GM23338 (cell line): Measurements from ENCODE around the gene TMEM50A. TPM values are rescaled to one million over a fixed set of nuclear protein-coding genes. Genes with fewer than 3 reads are reported as not detected.

Source experiments
- ATAC-seq: fragments of 200-7000 bp; cut with Tn5 transposase; 3 replicates; pipeline ENCODE4 v1.9.1; 2020
- DNase-seq: peaks from one replicate; pipeline ENCODE4 v3.0.0-alpha.2; 2015; ENCODE audit warnings: low spot score
- H2AFZ ChIP-seq: fragments of 200-600 bp; sonication (generic); 2 replicates; pipeline ENCODE4 v1.8.0; 2016; ENCODE audit warnings: antibody characterized with exemption, mild to moderate bottlenecking, moderate library complexity
- H3F3A ChIP-seq: fragments of 200-600 bp; sonication (generic); replicated peaks from 2 replicates; pipeline ENCODE4 v1.8.0; 2017; ENCODE audit warnings: antibody characterized with exemption, mixed run types, low read depth
- H3K27ac ChIP-seq: fragments of 200-600 bp; sonication (generic); 2 replicates; pipeline ENCODE4 v1.6.1; 2016; ENCODE audit warnings: low read depth
- H3K27me3 ChIP-seq: fragments of 200-600 bp; sonication (generic); 2 replicates; pipeline ENCODE4 v1.8.0; 2016; ENCODE audit warnings: mild to moderate bottlenecking, mixed run types, moderate library complexity; ENCODE audit not compliant: insufficient read depth
- H3K36me3 ChIP-seq: fragments of 200-600 bp; sonication (generic); 2 replicates; pipeline ENCODE4 v1.8.0; 2016; ENCODE audit warnings: mild to moderate bottlenecking; ENCODE audit not compliant: insufficient read depth
- H3K4me1 ChIP-seq: fragments of 200-600 bp; sonication (generic); 2 replicates; pipeline ENCODE4 v1.8.0; 2016; ENCODE audit warnings: mild to moderate bottlenecking, moderate library complexity; ENCODE audit not compliant: insufficient read depth
- H3K4me2 ChIP-seq: fragments of 200-600 bp; sonication (generic); 2 replicates; pipeline ENCODE4 v1.7.1; 2017; ENCODE audit warnings: mixed run types
- H3K4me3 ChIP-seq: fragments of 200-600 bp; sonication (generic); 2 replicates; pipeline ENCODE4 v1.6.1; 2016; ENCODE audit warnings: mixed run types
- H3K79me2 ChIP-seq: fragments of 200-600 bp; sonication (generic); replicated peaks from 2 replicates; pipeline ENCODE4 v1.8.0; 2017; ENCODE audit warnings: mild to moderate bottlenecking; ENCODE audit not compliant: insufficient read depth
- H3K9me2 ChIP-seq: fragments of 200-600 bp; sonication (generic); 2 replicates; pipeline ENCODE4 v1.8.0; 2017; ENCODE audit not compliant: insufficient read depth
- H4K20me1 ChIP-seq: fragments of 200-600 bp; sonication (generic); replicated peaks from 2 replicates; pipeline ENCODE4 v1.8.0; 2017; ENCODE audit warnings: mild to moderate bottlenecking; ENCODE audit not compliant: insufficient read depth
- H3K27ac Mint-ChIP-seq: 2 replicates; pipeline ENCODE4 v1.8.0; 2020; ENCODE audit warnings: inconsistent platforms, mild to moderate bottlenecking, moderate library complexity, mixed read lengths
- H3K27me3 Mint-ChIP-seq: 3 replicates; pipeline ENCODE4 v1.8.0; 2022; ENCODE audit warnings: low read depth, mild to moderate bottlenecking, moderate library complexity, mixed read lengths, inconsistent platforms; ENCODE audit not compliant: insufficient read depth, poor library complexity
- H3K36me3 Mint-ChIP-seq: 3 replicates; pipeline ENCODE4 v1.8.0; 2021; ENCODE audit warnings: low read depth, mild to moderate bottlenecking, inconsistent platforms, moderate library complexity, mixed read lengths
- H3K4me1 Mint-ChIP-seq: 3 replicates; pipeline ENCODE4 v1.8.0; 2020; ENCODE audit warnings: mild to moderate bottlenecking, inconsistent platforms, mixed read lengths
- H3K4me3 Mint-ChIP-seq: 3 replicates; pipeline ENCODE4 v1.8.0; 2021; ENCODE audit warnings: moderate library complexity, mild to moderate bottlenecking, inconsistent platforms, mixed read lengths
- H3K9me3 Mint-ChIP-seq: 3 replicates; pipeline ENCODE4 v1.8.0; 2020; ENCODE audit warnings: moderate library complexity, mild to moderate bottlenecking, inconsistent platforms, mixed read lengths
- CREB1 ChIP-seq: fragments of 250-450 bp; sonication (Bioruptor Pico); IDR thresholded peaks from 2 replicates; pipeline ENCODE4 v1.5.0; 2020; ENCODE audit warnings: low read depth, mild to moderate bottlenecking, moderate library complexity
- EZH2 ChIP-seq: fragments of 200-600 bp; sonication (generic); IDR thresholded peaks from one replicate; pipeline ENCODE4 v1.8.0; 2017; ENCODE audit warnings: antibody characterized with exemption, mild to moderate bottlenecking, low read depth; ENCODE audit not compliant: unreplicated experiment
- EZH2phosphoT487 ChIP-seq: fragments of 200-600 bp; sonication (generic); IDR thresholded peaks from one replicate; pipeline ENCODE4 v1.8.1; 2018; ENCODE audit warnings: antibody characterized with exemption; ENCODE audit not compliant: unreplicated experiment
- JUNB ChIP-seq: IDR thresholded peaks from one replicate; pipeline ENCODE4 v1.6.1; 2016; ENCODE audit warnings: antibody characterized with exemption; ENCODE audit not compliant: unreplicated experiment
- NANOG ChIP-seq: IDR thresholded peaks from 2 replicates; pipeline ENCODE4 v1.6.1; 2016; ENCODE audit warnings: antibody characterized with exemption, borderline replicate concordance
- POLR2AphosphoS5 ChIP-seq: IDR thresholded peaks from 2 replicates; pipeline ENCODE4 v1.6.1; 2016; ENCODE audit warnings: antibody characterized with exemption, low read depth
- STAT1 ChIP-seq: IDR thresholded peaks from one replicate; pipeline ENCODE4 v1.6.1; 2016; ENCODE audit warnings: antibody characterized with exemption; ENCODE audit not compliant: unreplicated experiment
- ZNF114 ChIP-seq: fragments of 250-450 bp; sonication (Bioruptor Pico); IDR thresholded peaks from 2 replicates; pipeline ENCODE4 v1.5.0; 2020; ENCODE audit warnings: mild to moderate bottlenecking, moderate library complexity
- ZNF331 ChIP-seq: fragments of 250-450 bp; sonication (Bioruptor Pico); IDR thresholded peaks from 2 replicates; pipeline ENCODE4 v1.5.0; 2020; ENCODE audit warnings: low read depth, mild to moderate bottlenecking, moderate library complexity
- polyA plus RNA-seq: library from polyadenylated mRNA; unstranded; fragments of >200 nt; fragmentation: Nextera tagmentation; extraction: Ambion mirVana; gene quantifications from 2 replicates; pipeline ENCODE4 v1.2.1, GENCODE V29; 2016
- total RNA-seq: library from RNA; depleted of rRNA; stranded (reverse); fragments of >200 nt; shearing (Covaris generic); gene quantifications from 2 replicates; pipeline ENCODE4 v1.2.3, GENCODE V29; 2014
- TF ChIP-seq, protein P1 (sequence below): IDR thresholded peaks from one replicate; pipeline ENCODE4 v1.6.1; 2018; ENCODE audit warnings: antibody characterized with exemption; ENCODE audit not compliant: unreplicated experiment
- TF ChIP-seq, protein P2 (sequence below): IDR thresholded peaks from 2 replicates; pipeline ENCODE4 v1.6.1; 2016; ENCODE audit warnings: antibody characterized with exemption
- TF ChIP-seq, protein P3 (sequence below): fragments of 250-450 bp; sonication (Bioruptor Pico); IDR thresholded peaks from 2 replicates; pipeline ENCODE4 v1.5.0; 2020; ENCODE audit warnings: mild to moderate bottlenecking, moderate library complexity

Gene TMEM50A
- total and polyA plus RNA-seq, 2 experiments from 2014 or later, result 71.4 to 181 TPM

DNA sequence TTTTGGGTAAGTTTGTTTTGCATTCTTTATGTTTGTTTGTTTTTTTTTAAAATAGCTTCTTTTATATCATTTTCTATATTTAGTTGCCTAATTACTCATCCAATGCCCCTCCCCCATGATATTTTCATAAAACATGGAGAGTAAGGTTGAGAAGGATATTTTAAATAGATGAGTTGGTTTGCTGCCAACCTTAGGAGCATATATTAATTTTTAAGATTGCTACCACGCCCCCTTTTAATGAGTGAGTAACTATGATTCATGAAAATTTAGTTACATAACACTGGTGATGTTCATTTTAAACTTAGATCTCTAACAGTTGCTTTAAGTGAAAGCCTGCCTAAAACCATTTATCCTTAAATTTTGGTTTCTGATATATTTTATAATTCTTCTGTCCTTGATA, 18.7 kb downstream of the TMEM50A start (continued):
- TF ChIP-seq, protein P1, sequence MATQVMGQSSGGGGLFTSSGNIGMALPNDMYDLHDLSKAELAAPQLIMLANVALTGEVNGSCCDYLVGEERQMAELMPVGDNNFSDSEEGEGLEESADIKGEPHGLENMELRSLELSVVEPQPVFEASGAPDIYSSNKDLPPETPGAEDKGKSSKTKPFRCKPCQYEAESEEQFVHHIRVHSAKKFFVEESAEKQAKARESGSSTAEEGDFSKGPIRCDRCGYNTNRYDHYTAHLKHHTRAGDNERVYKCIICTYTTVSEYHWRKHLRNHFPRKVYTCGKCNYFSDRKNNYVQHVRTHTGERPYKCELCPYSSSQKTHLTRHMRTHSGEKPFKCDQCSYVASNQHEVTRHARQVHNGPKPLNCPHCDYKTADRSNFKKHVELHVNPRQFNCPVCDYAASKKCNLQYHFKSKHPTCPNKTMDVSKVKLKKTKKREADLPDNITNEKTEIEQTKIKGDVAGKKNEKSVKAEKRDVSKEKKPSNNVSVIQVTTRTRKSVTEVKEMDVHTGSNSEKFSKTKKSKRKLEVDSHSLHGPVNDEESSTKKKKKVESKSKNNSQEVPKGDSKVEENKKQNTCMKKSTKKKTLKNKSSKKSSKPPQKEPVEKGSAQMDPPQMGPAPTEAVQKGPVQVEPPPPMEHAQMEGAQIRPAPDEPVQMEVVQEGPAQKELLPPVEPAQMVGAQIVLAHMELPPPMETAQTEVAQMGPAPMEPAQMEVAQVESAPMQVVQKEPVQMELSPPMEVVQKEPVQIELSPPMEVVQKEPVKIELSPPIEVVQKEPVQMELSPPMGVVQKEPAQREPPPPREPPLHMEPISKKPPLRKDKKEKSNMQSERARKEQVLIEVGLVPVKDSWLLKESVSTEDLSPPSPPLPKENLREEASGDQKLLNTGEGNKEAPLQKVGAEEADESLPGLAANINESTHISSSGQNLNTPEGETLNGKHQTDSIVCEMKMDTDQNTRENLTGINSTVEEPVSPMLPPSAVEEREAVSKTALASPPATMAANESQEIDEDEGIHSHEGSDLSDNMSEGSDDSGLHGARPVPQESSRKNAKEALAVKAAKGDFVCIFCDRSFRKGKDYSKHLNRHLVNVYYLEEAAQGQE, result no peak
- TF ChIP-seq EZH2, result no peak

DNA sequence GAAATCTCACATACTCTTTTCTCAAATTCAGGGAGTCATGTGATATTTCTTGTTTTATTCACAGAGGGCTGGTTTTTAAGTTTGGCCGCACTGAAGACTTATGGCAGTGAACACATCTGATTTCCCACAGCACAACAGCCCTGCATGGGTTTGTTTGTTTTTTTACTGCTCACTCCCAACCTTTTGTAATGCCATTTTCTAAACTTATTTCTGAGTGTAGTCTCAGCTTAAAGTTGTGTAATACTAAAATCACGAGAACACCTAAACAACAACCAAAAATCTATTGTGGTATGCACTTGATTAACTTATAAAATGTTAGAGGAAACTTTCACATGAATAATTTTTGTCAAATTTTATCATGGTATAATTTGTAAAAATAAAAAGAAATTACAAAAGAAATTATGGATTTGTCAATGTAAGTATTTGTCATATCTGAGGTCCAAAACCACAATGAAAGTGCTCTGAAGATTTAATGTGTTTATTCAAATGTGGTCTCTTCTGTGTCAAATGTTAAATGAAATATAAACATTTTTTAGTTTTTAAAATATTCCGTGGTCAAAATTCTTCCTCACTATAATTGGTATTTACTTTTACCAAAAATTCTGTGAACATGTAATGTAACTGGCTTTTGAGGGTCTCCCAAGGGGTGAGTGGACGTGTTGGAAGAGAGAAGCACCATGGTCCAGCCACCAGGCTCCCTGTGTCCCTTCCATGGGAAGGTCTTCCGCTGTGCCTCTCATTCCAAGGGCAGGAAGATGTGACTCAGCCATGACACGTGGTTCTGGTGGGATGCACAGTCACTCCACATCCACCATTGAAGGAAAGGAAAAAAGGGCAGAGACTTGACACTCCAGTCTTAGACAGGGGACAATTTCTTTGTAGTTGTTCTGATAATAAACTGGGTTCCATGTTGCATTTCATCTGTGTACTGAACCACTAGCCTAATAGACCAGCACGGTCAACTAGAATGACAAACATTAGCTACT, 22.8 kb downstream of the TMEM50A start:
- no peaks in the 10 kb centered on the region; the same call in 1 of the 2 replicates for H4K20me1 ChIP-seq
- H3K4me3 Mint-ChIP-seq, result no peak overlapping the region
- H3K4me3 ChIP-seq, result no peak overlapping the region
- H3F3A ChIP-seq, result no peaks in the 10 kb centered on the region
- no peak overlapping the region for H3K4me2 ChIP-seq
- no peak overlapping the region for H3K27ac ChIP-seq
- H3K9me3 Mint-ChIP-seq, result no peaks in the 10 kb centered on the region; the same call in 2 of the 3 replicates
- peaks cover 31% of the 10 kb centered on the region for H3K36me3 Mint-ChIP-seq
- H3K36me3 ChIP-seq, result peaks cover 5% of the 10 kb centered on the region; the same call in 1 of the 2 replicates
- H3K27me3 ChIP-seq, result no peaks in the 10 kb centered on the region
- no peaks in the 10 kb centered on the region for H3K4me1 ChIP-seq
- no peak overlapping the region for H2AFZ ChIP-seq
- ATAC-seq (no peak), DNase-seq (no peak)
- peaks cover 2% of the 10 kb centered on the region for H3K27me3 Mint-ChIP-seq
- H3K4me1 Mint-ChIP-seq, result no peaks in the 10 kb centered on the region
- H3K79me2 ChIP-seq, result no peaks in the 10 kb centered on the region
- no peaks in the 10 kb centered on the region for H3K9me2 ChIP-seq
- H3K27ac Mint-ChIP-seq, result no peak overlapping the region; the same call in 1 of the 2 replicates
- TF ChIP-seq CREB1 (CRISPR knock-in tag) (no peak), POLR2AphosphoS5 (no peak), ZNF114 (CRISPR knock-in tag) (no peak), EZH2phosphoT487 (no peak), STAT1 (no peak), NANOG (no peak), JUNB (no peak), ZNF331 (no peak)
- TF ChIP-seq, protein P2, sequence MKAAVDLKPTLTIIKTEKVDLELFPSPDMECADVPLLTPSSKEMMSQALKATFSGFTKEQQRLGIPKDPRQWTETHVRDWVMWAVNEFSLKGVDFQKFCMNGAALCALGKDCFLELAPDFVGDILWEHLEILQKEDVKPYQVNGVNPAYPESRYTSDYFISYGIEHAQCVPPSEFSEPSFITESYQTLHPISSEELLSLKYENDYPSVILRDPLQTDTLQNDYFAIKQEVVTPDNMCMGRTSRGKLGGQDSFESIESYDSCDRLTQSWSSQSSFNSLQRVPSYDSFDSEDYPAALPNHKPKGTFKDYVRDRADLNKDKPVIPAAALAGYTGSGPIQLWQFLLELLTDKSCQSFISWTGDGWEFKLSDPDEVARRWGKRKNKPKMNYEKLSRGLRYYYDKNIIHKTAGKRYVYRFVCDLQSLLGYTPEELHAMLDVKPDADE, result no peak
- TF ChIP-seq, protein P3, sequence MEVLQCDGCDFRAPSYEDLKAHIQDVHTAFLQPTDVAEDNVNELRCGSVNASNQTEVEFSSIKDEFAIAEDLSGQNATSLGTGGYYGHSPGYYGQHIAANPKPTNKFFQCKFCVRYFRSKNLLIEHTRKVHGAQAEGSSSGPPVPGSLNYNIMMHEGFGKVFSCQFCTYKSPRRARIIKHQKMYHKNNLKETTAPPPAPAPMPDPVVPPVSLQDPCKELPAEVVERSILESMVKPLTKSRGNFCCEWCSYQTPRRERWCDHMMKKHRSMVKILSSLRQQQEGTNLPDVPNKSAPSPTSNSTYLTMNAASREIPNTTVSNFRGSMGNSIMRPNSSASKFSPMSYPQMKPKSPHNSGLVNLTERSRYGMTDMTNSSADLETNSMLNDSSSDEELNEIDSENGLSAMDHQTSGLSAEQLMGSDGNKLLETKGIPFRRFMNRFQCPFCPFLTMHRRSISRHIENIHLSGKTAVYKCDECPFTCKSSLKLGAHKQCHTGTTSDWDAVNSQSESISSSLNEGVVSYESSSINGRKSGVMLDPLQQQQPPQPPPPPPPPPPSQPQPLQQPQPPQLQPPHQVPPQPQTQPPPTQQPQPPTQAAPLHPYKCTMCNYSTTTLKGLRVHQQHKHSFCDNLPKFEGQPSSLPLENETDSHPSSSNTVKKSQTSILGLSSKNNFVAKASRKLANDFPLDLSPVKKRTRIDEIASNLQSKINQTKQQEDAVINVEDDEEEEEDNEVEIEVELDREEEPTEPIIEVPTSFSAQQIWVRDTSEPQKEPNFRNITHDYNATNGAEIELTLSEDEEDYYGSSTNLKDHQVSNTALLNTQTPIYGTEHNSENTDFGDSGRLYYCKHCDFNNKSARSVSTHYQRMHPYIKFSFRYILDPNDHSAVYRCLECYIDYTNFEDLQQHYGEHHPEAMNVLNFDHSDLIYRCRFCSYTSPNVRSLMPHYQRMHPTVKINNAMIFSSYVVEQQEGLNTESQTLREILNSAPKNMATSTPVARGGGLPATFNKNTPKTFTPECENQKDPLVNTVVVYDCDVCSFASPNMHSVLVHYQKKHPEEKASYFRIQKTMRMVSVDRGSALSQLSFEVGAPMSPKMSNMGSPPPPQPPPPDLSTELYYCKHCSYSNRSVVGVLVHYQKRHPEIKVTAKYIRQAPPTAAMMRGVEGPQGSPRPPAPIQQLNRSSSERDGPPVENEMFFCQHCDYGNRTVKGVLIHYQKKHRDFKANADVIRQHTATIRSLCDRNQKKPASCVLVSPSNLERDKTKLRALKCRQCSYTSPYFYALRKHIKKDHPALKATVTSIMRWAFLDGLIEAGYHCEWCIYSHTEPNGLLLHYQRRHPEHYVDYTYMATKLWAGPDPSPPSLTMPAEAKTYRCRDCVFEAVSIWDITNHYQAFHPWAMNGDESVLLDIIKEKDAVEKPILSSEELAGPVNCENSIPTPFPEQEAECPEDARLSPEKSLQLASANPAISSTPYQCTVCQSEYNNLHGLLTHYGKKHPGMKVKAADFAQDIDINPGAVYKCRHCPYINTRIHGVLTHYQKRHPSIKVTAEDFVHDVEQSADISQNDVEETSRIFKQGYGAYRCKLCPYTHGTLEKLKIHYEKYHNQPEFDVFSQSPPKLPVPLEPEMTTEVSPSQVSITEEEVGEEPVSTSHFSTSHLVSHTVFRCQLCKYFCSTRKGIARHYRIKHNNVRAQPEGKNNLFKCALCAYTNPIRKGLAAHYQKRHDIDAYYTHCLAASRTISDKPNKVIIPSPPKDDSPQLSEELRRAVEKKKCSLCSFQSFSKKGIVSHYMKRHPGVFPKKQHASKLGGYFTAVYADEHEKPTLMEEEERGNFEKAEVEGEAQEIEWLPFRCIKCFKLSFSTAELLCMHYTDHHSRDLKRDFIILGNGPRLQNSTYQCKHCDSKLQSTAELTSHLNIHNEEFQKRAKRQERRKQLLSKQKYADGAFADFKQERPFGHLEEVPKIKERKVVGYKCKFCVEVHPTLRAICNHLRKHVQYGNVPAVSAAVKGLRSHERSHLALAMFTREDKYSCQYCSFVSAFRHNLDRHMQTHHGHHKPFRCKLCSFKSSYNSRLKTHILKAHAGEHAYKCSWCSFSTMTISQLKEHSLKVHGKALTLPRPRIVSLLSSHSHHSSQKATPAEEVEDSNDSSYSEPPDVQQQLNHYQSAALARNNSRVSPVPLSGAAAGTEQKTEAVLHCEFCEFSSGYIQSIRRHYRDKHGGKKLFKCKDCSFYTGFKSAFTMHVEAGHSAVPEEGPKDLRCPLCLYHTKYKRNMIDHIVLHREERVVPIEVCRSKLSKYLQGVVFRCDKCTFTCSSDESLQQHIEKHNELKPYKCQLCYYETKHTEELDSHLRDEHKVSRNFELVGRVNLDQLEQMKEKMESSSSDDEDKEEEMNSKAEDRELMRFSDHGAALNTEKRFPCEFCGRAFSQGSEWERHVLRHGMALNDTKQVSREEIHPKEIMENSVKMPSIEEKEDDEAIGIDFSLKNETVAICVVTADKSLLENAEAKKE, result no peak
